Large intestine (tissue), 3 donors: ENCODE data around the gene FOXK2. TPM values are rescaled to one million over a fixed set of nuclear protein-coding genes. Genes with fewer than 3 reads are reported as not detected.

Source experiments
- DNase-seq, 2 donors: peaks; one replicate each; pipeline versions ENCODE4 v3.0.0 to v3.0.0-alpha.2; 2013
- H3K27ac ChIP-seq: one replicate; pipeline ENCODE4 v1.5.1; 2013; ENCODE audit warnings: low read length
- H3K27me3 ChIP-seq: 2 replicates; pipeline ENCODE4 v1.6.1; 2013; ENCODE audit warnings: low read length; ENCODE audit not compliant: control insufficient read depth, insufficient read depth
- H3K36me3 ChIP-seq: 2 replicates; pipeline ENCODE4 v1.6.1; 2013; ENCODE audit warnings: low read length; ENCODE audit not compliant: control insufficient read depth, insufficient read depth
- H3K4me1 ChIP-seq: one replicate; pipeline ENCODE4 v1.6.1; 2013; ENCODE audit warnings: low read length; ENCODE audit not compliant: control insufficient read depth, insufficient read depth
- H3K4me3 ChIP-seq: one replicate; pipeline ENCODE4 v1.5.1; 2013; ENCODE audit warnings: low read length
- H3K9me3 ChIP-seq: one replicate; pipeline ENCODE4 v1.6.1; 2013; ENCODE audit warnings: mild to moderate bottlenecking, low read depth, low read length, moderate library complexity; ENCODE audit not compliant: control insufficient read depth
- WGBS: methylation state at CpG from one replicate; pipeline ENCODE4 v1.1.5; 2013; ENCODE audit warnings: low lambda C conversion rate; ENCODE audit not compliant: insufficient coverage; 5-methylcytosine and 5-hydroxymethylcytosine counted together
- polyA plus RNA-seq: library from polyadenylated mRNA; unstranded; fragments of 120-200 nt; gene quantifications from one replicate; pipeline ENCODE4 v1.2.1, GENCODE V29; 2013

Gene FOXK2
- polyA plus RNA-seq, 1 donor, result 29.7 TPM

- peak overlapping the region; percentile 77 for H3K27ac ChIP-seq
- H3K36me3 ChIP-seq, result peaks cover 23% of the 10 kb centered on the region
- H3K4me3 ChIP-seq, result no peak overlapping the region
- no CpG with 5 or more reads among the region's 30 CpGs for WGBS
- H3K9me3 ChIP-seq, result peaks cover 12% of the 10 kb centered on the region
- H3K27me3 ChIP-seq, result no peaks in the 10 kb centered on the region
- no peak for DNase-seq
- peaks cover 17% of the 10 kb centered on the region for H3K4me1 ChIP-seq
Observed at GRCh38 chr17:82653651-82654528, 134.4 kb downstream of the FOXK2 start.

Other genes with a start within 250 kb of the FOXK2 start
- 147 TPM for gene CSNK1D, start 246.0 kb upstream of the FOXK2 start, polyA plus RNA-seq
- gene CD7, start 202.1 kb upstream of the FOXK2 start, polyA plus RNA-seq, result 8.6 TPM
- gene SECTM1, start 186.0 kb upstream of the FOXK2 start, polyA plus RNA-seq, result 16.1 TPM
- not detected for gene TEX19, start 160.5 kb upstream of the FOXK2 start, polyA plus RNA-seq
- gene UTS2R, start 148.0 kb upstream of the FOXK2 start, polyA plus RNA-seq, result 0.04 TPM
- gene HEXD, start 101.4 kb upstream of the FOXK2 start, polyA plus RNA-seq, result 50.4 TPM
- 20.9 TPM for gene OGFOD3, start 101.1 kb upstream of the FOXK2 start, polyA plus RNA-seq
- gene CYBC1, start 69.0 kb upstream of the FOXK2 start, polyA plus RNA-seq, result 60.4 TPM
- 44.1 TPM for gene NARF, start 61.0 kb upstream of the FOXK2 start, polyA plus RNA-seq
- gene WDR45B, start 128.7 kb downstream of the FOXK2 start, polyA plus RNA-seq, result 65.7 TPM
- 18.0 TPM for gene RAB40B, start 179.0 kb downstream of the FOXK2 start, polyA plus RNA-seq
- gene FN3KRP, start 197.0 kb downstream of the FOXK2 start, polyA plus RNA-seq, result 44.2 TPM
- gene FN3K, start 215.9 kb downstream of the FOXK2 start, polyA plus RNA-seq, result 244 TPM
- 81.9 TPM for gene TBCD, start 232.3 kb downstream of the FOXK2 start, polyA plus RNA-seq